Testis (tissue), 5 donors: ENCODE results near the gene HMX3. TPM values are rescaled to one million over a fixed set of nuclear protein-coding genes. Genes with fewer than 3 reads are reported as not detected.

Experiments used
- DNase-seq: peaks from one replicate; pipeline ENCODE4 v3.0.0-alpha.2; 2019
- H3K27ac ChIP-seq, 2 donors: fragments of 200-600 bp; sonication (generic); one replicate each; pipeline ENCODE4 v1.5.1; 2019
- H3K27me3 ChIP-seq: fragments of 200-600 bp; sonication (generic); one replicate; pipeline ENCODE4 v1.5.1; 2019
- H3K36me3 ChIP-seq: fragments of 200-600 bp; sonication (generic); one replicate; pipeline ENCODE4 v1.5.1; 2017; ENCODE audit warnings: low read depth; ENCODE audit errors: missing control alignments
- H3K4me1 ChIP-seq: fragments of 200-600 bp; sonication (generic); one replicate; pipeline ENCODE4 v1.5.1; 2019
- H3K4me3 ChIP-seq, 2 donors: fragments of 200-600 bp; sonication (generic); one replicate each; pipeline ENCODE4 v1.5.1; 2017 to 2019
- H3K9me3 ChIP-seq: fragments of 200-600 bp; sonication (generic); one replicate; pipeline ENCODE4 v1.5.1; 2017
- CTCF ChIP-seq, 3 experiments: fragments of 450-650 bp in 2 of 3; fragments of 200-600 bp in 1 of 3; sonication (generic) in 1 of 3; IDR thresholded peaks; one replicate each; pipeline ENCODE4 v1.5.1; 2016 to 2019; ENCODE audit warnings: antibody characterized with exemption in 3 of 3, mild to moderate bottlenecking in 2 of 3, moderate library complexity in 1 of 3
- POLR2A ChIP-seq: fragments of 450-650 bp; IDR thresholded peaks from one replicate; pipeline ENCODE4 v1.6.1; 2017; ENCODE audit warnings: antibody characterized with exemption, mild to moderate bottlenecking, moderate library complexity
- WGBS, 2 donors: methylation state at CpG; one replicate each; pipeline ENCODE4 v1.1.5; 2018; 5-methylcytosine and 5-hydroxymethylcytosine counted together
- intact Hi-C: fragments of 100-400 bp; cut with DNase I; formaldehyde crosslinking; loops from one replicate; pipeline ENCODE4 v1.15.1; 2023; ENCODE audit warnings: low total_unique reads
- long read RNA-seq, 2 donors: transcript quantifications; one replicate each; lab custom pipeline, GENCODE V29; 2026
- polyA plus RNA-seq: library from polyadenylated mRNA; stranded (reverse); fragments of 350-450 nt; fragmentation: Illumina TruSeq; extraction: RNeasy Lipid Tissue Mini Kit (QIAGEN cat#74804); gene quantifications from one replicate; pipeline ENCODE4 v1.2.3, GENCODE V29; 2014; ENCODE audit warnings: low read depth, low replicate concordance; ENCODE audit not compliant: insufficient read depth
- total RNA-seq, 2 donors: library from RNA; depleted of rRNA; stranded (reverse); fragments of >200 nt; gene quantifications; one replicate each; pipeline ENCODE4 v1.2.3, GENCODE V29; 2016

HMX3 gene
- total RNA-seq (under 1 TPM; 0.25 to 0.55 TPM), polyA plus RNA-seq (not detected)
- long read RNA-seq, donor 1 = 0 reads
- long read RNA-seq, donor 2 = 0 reads

GRCh38 chr10:123135415-123136141 lies at the start of gene HMX3:
HMX3 (plus strand) TSS chr10:123135970; CDS start chr10:123136051, 81 bp downstream.
- H3K4me3 ChIP-seq = peak within 1 kb of the TSS; percentile 21 to 43
- peaks cover 16% of the 10 kb centered on the region for H3K27me3 ChIP-seq
- TF ChIP-seq CTCF (IDR thresholded peaks at IDR 0.05) (no peak), POLR2A (no peak)
- no peaks in the 10 kb centered on the region for H3K36me3 ChIP-seq
- H3K9me3 ChIP-seq = no peaks in the 10 kb centered on the region
- 0 to 3% methylated on average over 3 to 76 of the region's 76 CpGs for WGBS, 2 donors
- H3K4me1 ChIP-seq = peaks cover 12% of the 10 kb centered on the region
- H3K27ac ChIP-seq = no peak within 1 kb of the TSS
- DNase-seq = no peak
- intact Hi-C loops = loop anchor here (5.0 kb wide), 1 partner anchor 422 kb away; no protein-coding TSS in a partner anchor

- no peaks in the 10 kb centered on the region for H3K9me3 ChIP-seq
- WGBS, 2 donors = 86 to 90% methylated on average over 7 of the region's 7 CpGs
- DNase-seq = no peak
- no peaks in the 10 kb centered on the region for H3K4me1 ChIP-seq
- TF ChIP-seq POLR2A = no peak
- no peak for TF ChIP-seq CTCF (IDR thresholded peaks at IDR 0.05)
- H3K27me3 ChIP-seq = no peaks in the 10 kb centered on the region
- H3K4me3 ChIP-seq = no peak overlapping the region
- H3K36me3 ChIP-seq = no peaks in the 10 kb centered on the region
- intact Hi-C loops = no loop called here
- H3K27ac ChIP-seq = no peak overlapping the region
Measured at GRCh38 chr10:123086281-123086680, 49.5 kb upstream of the HMX3 start.

GRCh38 chr10:123087348-123087747 lies 48.4 kb upstream of the HMX3 start:
- no peak for TF ChIP-seq POLR2A
- no peak for TF ChIP-seq CTCF (IDR thresholded peaks at IDR 0.05)
- no peak for DNase-seq
- Histone ChIP-seq H3K27ac (no peak overlapping the region), H3K36me3 (no peaks in the 10 kb centered on the region), H3K27me3 (no peaks in the 10 kb centered on the region), H3K9me3 (no peaks in the 10 kb centered on the region), H3K4me3 (no peak overlapping the region), H3K4me1 (no peaks in the 10 kb centered on the region)
- intact Hi-C loops = no loop called here
- WGBS, 2 donors = 84 to 85% methylated on average over 4 of the region's 4 CpGs

- no peaks in the 10 kb centered on the region for H3K27me3 ChIP-seq
- 52 to 54% methylated on average over 3 of the region's 3 CpGs for WGBS, 2 donors
- TF ChIP-seq CTCF (IDR thresholded peaks at IDR 0.05) (no peak), POLR2A (no peak)
- no peaks in the 10 kb centered on the region for H3K4me1 ChIP-seq
- DNase-seq = no peak
- no peak overlapping the region for H3K27ac ChIP-seq
- H3K4me3 ChIP-seq = no peak overlapping the region
- H3K9me3 ChIP-seq = no peaks in the 10 kb centered on the region
- H3K36me3 ChIP-seq = no peaks in the 10 kb centered on the region
- intact Hi-C loops = no loop called here
Measured at GRCh38 chr10:123087786-123088185, 48.0 kb upstream of the HMX3 start.
